OCI-M2 (cell line): ENCODE results near the gene TRIM37.
"Not testable (repeated sequence)": the region's sequence is repeated elsewhere in the genome, so short reads cannot be mapped to it uniquely, and the experiment has no call there.

ENCODE experiments used
- DNase-seq: peaks from one replicate; lab custom pipeline; 2025; ENCODE audit not compliant: unreplicated experiment; lab: John Stamatoyannopoulos, UW

Gene TRIM37

GRCh38 chr17:58997756-58998553 lies 108.7 kb downstream of the TRIM37 start:
- DNase-seq, result no peak

GRCh38 chr17:58996968-58997367 lies 109.7 kb downstream of the TRIM37 start:
- DNase-seq, result no peak

GRCh38 chr17:58995247-58995940 lies 111.3 kb downstream of the TRIM37 start:
- no peak for DNase-seq

- DNase-seq, result no peak
Measured at GRCh38 chr17:58993311-58993710, 113.4 kb downstream of the TRIM37 start.

- DNase-seq, result no peak
Measured at GRCh38 chr17:58991718-58992331, 114.9 kb downstream of the TRIM37 start.

GRCh38 chr17:58989629-58990028 lies 117.1 kb downstream of the TRIM37 start:
- DNase-seq, result no peak

- DNase-seq, result no peak
Measured at GRCh38 chr17:58985971-58986370, 120.7 kb downstream of the TRIM37 start.

- DNase-seq, result no peak
Measured at GRCh38 chr17:58985367-58985766, 121.3 kb downstream of the TRIM37 start.

GRCh38 chr17:58982626-58983025 lies 124.1 kb downstream of the TRIM37 start:
- DNase-seq, result no peak

- no peak for DNase-seq
Measured at GRCh38 chr17:58980706-58981481, 125.8 kb downstream of the TRIM37 start.

GRCh38 chr17:58976541-58976940 lies 130.1 kb downstream of the TRIM37 start:
- DNase-seq, result no peak

- no peak for DNase-seq
Measured at GRCh38 chr17:58974354-58974753, 132.3 kb downstream of the TRIM37 start.

- no peak for DNase-seq
Measured at GRCh38 chr17:58970609-58971450, 135.8 kb downstream of the TRIM37 start.

GRCh38 chr17:58969612-58970011 lies 137.1 kb downstream of the TRIM37 start:
- DNase-seq, result no peak

- DNase-seq, result no peak
Measured at GRCh38 chr17:58969156-58969555, 137.5 kb downstream of the TRIM37 start.

GRCh38 chr17:58968426-58969061 lies 138.1 kb downstream of the TRIM37 start:
- DNase-seq, result no peak

- no peak for DNase-seq
Measured at GRCh38 chr17:58966208-58966607, 140.5 kb downstream of the TRIM37 start.

GRCh38 chr17:58965221-58965620 lies 141.5 kb downstream of the TRIM37 start:
- no peak for DNase-seq

- DNase-seq, result no peak
Measured at GRCh38 chr17:58960068-58960467, 146.6 kb downstream of the TRIM37 start.

GRCh38 chr17:58957725-58958073 lies 149.0 kb downstream of the TRIM37 start:
- not testable (repeated sequence) for DNase-seq
